Gastrocnemius medialis (tissue), 4 donors: ENCODE measurements around the gene GAGE13.
"Not testable (repeated sequence)": the region's sequence is repeated elsewhere in the genome, so short reads cannot be mapped to it uniquely, and the experiment has no call there.

ENCODE experiments used
- POLR2A ChIP-seq, 2 donors: fragments of 450-650 bp; IDR thresholded peaks; one replicate each; pipeline ENCODE4 v1.6.1; 2017; ENCODE audit warnings: antibody characterized with exemption in 2 of 2, mild to moderate bottlenecking in 2 of 2, moderate library complexity in 2 of 2
- TF ChIP-seq, protein P1 (sequence below), 5 experiments: fragments of 450-650 bp in 3 of 5; fragments of 200-600 bp in 2 of 5; sonication (generic) in 2 of 5; IDR thresholded peaks in 4 of 5; conservative IDR thresholded peaks in 1 of 5; 1 replicate in 4 of 5; 2 replicates in 1 of 5; pipeline ENCODE4 v1.5.1; 2016 to 2019; ENCODE audit warnings: antibody characterized with exemption in 5 of 5, mild to moderate bottlenecking in 3 of 5, moderate library complexity in 3 of 5

DNA sequence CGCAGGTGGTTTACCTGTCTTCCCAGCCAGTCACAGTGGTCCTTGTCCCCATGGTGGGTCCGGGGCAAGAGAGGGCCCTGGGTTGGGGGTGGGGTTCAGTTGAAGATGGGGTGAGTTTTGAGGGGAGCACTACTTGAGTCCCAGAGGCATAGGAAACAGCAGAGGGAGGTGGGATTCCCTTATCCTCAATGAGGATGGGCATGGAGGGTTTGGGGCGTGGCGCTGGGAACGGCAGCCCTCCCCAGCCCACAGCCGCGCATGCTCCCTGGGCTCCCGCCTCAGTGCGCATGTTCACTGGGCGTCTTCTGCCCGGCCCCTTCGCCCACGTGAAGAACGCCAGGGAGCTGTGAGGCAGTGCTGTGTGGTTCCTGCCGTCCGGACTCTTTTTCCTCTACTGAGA, 9.6 kb upstream of the GAGE13 start, which contains the start of gene GAGE12J:
- TF ChIP-seq, protein P1, sequence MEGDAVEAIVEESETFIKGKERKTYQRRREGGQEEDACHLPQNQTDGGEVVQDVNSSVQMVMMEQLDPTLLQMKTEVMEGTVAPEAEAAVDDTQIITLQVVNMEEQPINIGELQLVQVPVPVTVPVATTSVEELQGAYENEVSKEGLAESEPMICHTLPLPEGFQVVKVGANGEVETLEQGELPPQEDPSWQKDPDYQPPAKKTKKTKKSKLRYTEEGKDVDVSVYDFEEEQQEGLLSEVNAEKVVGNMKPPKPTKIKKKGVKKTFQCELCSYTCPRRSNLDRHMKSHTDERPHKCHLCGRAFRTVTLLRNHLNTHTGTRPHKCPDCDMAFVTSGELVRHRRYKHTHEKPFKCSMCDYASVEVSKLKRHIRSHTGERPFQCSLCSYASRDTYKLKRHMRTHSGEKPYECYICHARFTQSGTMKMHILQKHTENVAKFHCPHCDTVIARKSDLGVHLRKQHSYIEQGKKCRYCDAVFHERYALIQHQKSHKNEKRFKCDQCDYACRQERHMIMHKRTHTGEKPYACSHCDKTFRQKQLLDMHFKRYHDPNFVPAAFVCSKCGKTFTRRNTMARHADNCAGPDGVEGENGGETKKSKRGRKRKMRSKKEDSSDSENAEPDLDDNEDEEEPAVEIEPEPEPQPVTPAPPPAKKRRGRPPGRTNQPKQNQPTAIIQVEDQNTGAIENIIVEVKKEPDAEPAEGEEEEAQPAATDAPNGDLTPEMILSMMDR (IDR thresholded peaks at IDR 0.05 in 4 of 5, conservative IDR thresholded peaks at IDR 0.05 in 1 of 5): not testable (repeated sequence)
- not testable (repeated sequence) for TF ChIP-seq POLR2A (IDR thresholded peaks at IDR 0.05)
